Renal cortex interstitium (tissue), 11 donors: ENCODE data around the gene C3orf22. TPM values are rescaled to one million over a fixed set of nuclear protein-coding genes. Genes with fewer than 3 reads are reported as not detected.

ENCODE experiments used
- DNase-seq, 11 donors: peaks; one replicate each; pipeline ENCODE4 v3.0.0-alpha.2; 2013; ENCODE audit warnings: low read depth in 9 of 11, low spot score in 4 of 11; ENCODE audit errors: extremely low read depth in 1 of 11
- polyA plus RNA-seq, 3 donors: library from polyadenylated mRNA; unstranded; fragments of 120-200 nt; gene quantifications; one replicate each; pipeline ENCODE4 v1.2.1, GENCODE V29; 2013; ENCODE audit not compliant: insufficient read length in 3 of 3

C3orf22 gene
- polyA plus RNA-seq, 3 donors = 0.09 to 0.17 TPM; not detected in 1

DNA sequence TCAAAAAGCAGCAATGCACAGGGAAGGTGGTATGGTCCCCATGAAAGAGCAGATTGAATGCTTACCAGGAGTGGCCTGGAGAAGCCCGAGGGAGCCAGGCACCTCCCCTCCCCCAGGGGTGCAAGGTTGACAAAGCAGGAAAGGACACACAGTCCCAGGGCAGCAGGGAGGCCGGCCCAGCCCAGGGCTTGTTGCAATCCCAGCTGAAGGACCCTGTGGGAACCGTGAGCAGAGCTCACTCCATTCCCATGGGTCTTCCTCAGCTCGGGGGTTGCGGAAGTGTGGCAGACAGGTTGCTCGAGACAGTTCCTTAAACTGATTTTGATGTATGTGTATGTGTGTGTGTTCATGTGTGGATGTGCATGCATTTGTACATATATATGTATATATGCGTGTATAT is 57.0 kb downstream of the C3orf22 start:
- no peak for DNase-seq

DNA sequence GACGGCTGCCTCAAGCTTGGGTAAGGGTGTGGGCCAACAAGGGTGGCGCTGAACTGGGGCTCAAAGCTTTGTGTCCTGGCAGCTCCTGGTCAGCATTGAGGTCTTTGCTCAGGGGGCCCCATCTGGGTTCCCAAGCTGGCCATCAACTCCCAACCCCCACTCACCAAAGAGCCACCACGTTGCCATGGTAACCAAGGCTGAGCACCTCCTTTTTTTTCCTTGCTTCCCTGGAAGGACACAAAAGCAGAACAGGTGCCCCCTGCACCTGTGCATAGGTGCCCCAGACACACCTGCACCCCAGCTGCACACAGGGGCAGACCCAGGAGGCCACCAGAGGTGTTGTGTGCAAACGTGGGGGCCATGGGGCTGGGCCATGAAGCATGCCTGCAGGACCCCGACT is 57.7 kb downstream of the C3orf22 start:
- DNase-seq = no peak

DNA sequence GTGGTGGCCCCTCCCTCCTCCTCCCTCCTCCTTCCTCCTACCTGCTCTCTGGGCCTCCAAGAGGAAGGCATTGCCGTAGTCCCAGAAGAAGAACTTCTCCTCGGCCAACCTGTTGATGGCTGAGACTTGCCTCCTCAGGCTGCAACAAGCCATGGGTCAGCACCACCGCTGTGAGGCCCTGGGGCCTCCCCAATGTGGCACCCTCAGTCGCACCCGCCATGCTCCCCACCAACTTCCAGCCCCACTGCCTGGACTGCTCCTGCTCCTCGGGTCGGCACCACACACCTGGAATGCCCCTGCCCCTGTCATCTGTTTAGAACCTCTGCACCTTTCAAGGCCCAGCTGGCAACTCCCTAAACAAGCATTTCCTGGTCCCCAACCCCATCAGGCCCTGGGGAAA is 58.7 kb downstream of the C3orf22 start:
- no peak for DNase-seq

Other genes starting within 250 kb of the C3orf22 start
- 10 to 100 TPM; 11.9 to 15.5 (median 15.4) TPM for gene KLF15, start 201.5 kb downstream of the C3orf22 start, polyA plus RNA-seq
- gene CFAP100, start 164.0 kb downstream of the C3orf22 start, polyA plus RNA-seq = 1 to 10 TPM in 2 of 3 donors, under 1 TPM in 1; 0.84 to 3.3 (median 1.1) TPM
- 10 to 100 TPM; 31.1 to 44.5 (median 34.7) TPM for gene ZXDC, start 83.0 kb downstream of the C3orf22 start, polyA plus RNA-seq
- gene UROC1, start 41.2 kb downstream of the C3orf22 start, polyA plus RNA-seq = under 1 TPM; 0.09 to 0.29 (median 0.10) TPM
- gene CHST13, start 34.8 kb downstream of the C3orf22 start, polyA plus RNA-seq = 1 to 10 TPM; 4.5 to 9.7 (median 7.4) TPM
- 10 to 100 TPM; 15.3 to 19.0 (median 17.1) TPM for gene TXNRD3, start 96.2 kb upstream of the C3orf22 start, polyA plus RNA-seq
- gene CHCHD6, start 145.3 kb upstream of the C3orf22 start, polyA plus RNA-seq = 10 to 100 TPM; 15.7 to 22.3 (median 21.1) TPM